BLaER1 treated with 17β-estradiol and CSF1 and Interleukin-3, amounts not matched to agents 10 nM and 100 nM (cell line): ENCODE results near the gene FBXW11.
A peak's percentile ranks its signal among the peaks of the same experiment; 100 is the strongest.
"Not testable (repeated sequence)": the region's sequence is repeated elsewhere in the genome, so short reads cannot be mapped to it uniquely, and the experiment has no call there.

Experiments
- H3K27ac ChIP-seq, 11 experiments: shearing (Covaris generic); formaldehyde crosslinking; 2 replicates each; pipeline ENCODE4 v1.8.1; 2022
- H3K27me3 ChIP-seq, 11 experiments: shearing (Covaris generic); formaldehyde crosslinking; 2 replicates each; pipeline ENCODE4 v1.8.1; 2022
- H3K36me3 ChIP-seq, 11 experiments: shearing (Covaris generic); formaldehyde crosslinking; 2 replicates each; pipeline ENCODE4 v1.8.1; 2022
- H3K4me1 ChIP-seq, 10 experiments: shearing (Covaris generic); formaldehyde crosslinking; 2 replicates each; pipeline ENCODE4 v1.8.1; 2022
- H3K4me2 ChIP-seq, 11 experiments: shearing (Covaris generic); formaldehyde crosslinking; 2 replicates each; pipeline ENCODE4 v1.8.1; 2022
- H3K4me3 ChIP-seq, 10 experiments: shearing (Covaris generic); formaldehyde crosslinking; 2 replicates each; pipeline ENCODE4 v1.8.1; 2022
- H3K9ac ChIP-seq, 11 experiments: shearing (Covaris generic); formaldehyde crosslinking; 2 replicates each; pipeline ENCODE4 v1.8.1; 2022
- H3K9me3 ChIP-seq, 11 experiments: shearing (Covaris generic); formaldehyde crosslinking; replicated peaks in 1 of 11; 2 replicates each; pipeline ENCODE4 v1.8.1; 2022
- H4K20me1 ChIP-seq, 11 experiments: shearing (Covaris generic); formaldehyde crosslinking; 2 replicates each; pipeline ENCODE4 v1.8.1; 2022
- Cebpa-rat ChIP-seq, 11 experiments: shearing (Covaris generic); IDR thresholded peaks; 2 replicates each; pipeline ENCODE4 v1.8.1; 2022

FBXW11 gene

GRCh38 chr5:171978016-171978415, 28.4 kb downstream of the FBXW11 start:
- peak overlapping the region; percentile 49 to 77 (median 65) for H3K4me2 ChIP-seq
- peaks cover 42 to 72% (median 67%) of the 10 kb centered on the region in 11 experiments for H3K9me3 ChIP-seq
- no peaks in the 10 kb centered on the region for H3K27me3 ChIP-seq
- H3K9ac ChIP-seq, result no peak overlapping the region
- peaks cover 17 to 52% (median 22%) of the 10 kb centered on the region in 10 experiments for H3K4me1 ChIP-seq
- no peak overlapping the region for H3K4me3 ChIP-seq
- peak overlapping the region in 1 of 11 experiments; percentile 17; a peak in 1 of 22 replicates for H3K27ac ChIP-seq
- no peak for TF ChIP-seq Cebpa-rat (IDR thresholded peaks at IDR 0.05)
- H3K36me3 ChIP-seq, result peaks cover 27 to 86% (median 61%) of the 10 kb centered on the region in 11 experiments
- peaks cover 36 to 89% (median 60%) of the 10 kb centered on the region in 11 experiments; a peak in 20 of 22 replicates for H4K20me1 ChIP-seq

DNA sequence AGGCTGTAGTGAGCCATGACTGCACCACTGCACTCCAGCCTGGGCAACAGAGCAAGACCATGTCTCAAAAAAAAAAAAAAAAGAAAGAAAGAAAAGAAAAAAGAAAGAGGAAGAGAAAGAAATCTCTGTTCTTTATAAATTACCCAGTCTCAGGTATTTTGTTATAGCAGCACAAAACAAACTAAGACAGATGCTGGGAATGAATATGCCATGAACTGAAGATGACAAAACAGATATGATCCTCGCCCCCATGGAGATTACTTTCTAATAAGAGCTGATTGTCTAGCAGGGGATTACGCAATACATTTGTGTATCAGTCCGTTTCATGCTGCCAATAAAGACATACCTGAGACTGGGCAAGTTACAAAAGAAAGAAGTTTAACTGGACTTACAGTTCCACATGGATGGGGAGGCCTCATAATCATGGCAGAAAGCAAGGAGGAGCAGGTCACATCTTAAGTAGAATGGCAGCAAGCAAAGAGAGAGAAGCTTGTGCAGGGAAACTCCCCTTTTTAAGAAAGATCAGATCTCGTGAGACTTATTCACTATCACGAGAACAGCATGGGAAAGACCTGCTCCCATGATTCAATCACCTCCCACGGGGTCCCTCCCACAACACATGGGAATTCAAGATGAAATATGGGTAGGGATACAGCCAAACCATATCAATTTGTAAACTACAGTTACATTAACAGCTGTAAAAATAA, 29.0 kb downstream of the FBXW11 start:
- H3K9me3 ChIP-seq, result peaks cover 37 to 66% (median 61%) of the 10 kb centered on the region in 11 experiments
- not testable (repeated sequence) for H3K9ac ChIP-seq, H3K27ac ChIP-seq, H3K27me3 ChIP-seq, H3K4me3 ChIP-seq
- H3K4me2 ChIP-seq, result peak overlapping the region; percentile 5 to 77 (median 63); a peak in 17 of 22 replicates
- H3K4me1 ChIP-seq, result peaks cover 17 to 59% (median 22%) of the 10 kb centered on the region in 10 experiments
- peaks cover 20 to 80% (median 57%) of the 10 kb centered on the region in 11 experiments for H3K36me3 ChIP-seq
- peaks cover 32 to 89% (median 58%) of the 10 kb centered on the region in 11 experiments; a peak in 20 of 22 replicates for H4K20me1 ChIP-seq
- TF ChIP-seq Cebpa-rat (IDR thresholded peaks at IDR 0.05), result peak in 9 of 11 experiments; percentile 41 to 95 (median 83); a peak in 15 of 22 replicates

DNA sequence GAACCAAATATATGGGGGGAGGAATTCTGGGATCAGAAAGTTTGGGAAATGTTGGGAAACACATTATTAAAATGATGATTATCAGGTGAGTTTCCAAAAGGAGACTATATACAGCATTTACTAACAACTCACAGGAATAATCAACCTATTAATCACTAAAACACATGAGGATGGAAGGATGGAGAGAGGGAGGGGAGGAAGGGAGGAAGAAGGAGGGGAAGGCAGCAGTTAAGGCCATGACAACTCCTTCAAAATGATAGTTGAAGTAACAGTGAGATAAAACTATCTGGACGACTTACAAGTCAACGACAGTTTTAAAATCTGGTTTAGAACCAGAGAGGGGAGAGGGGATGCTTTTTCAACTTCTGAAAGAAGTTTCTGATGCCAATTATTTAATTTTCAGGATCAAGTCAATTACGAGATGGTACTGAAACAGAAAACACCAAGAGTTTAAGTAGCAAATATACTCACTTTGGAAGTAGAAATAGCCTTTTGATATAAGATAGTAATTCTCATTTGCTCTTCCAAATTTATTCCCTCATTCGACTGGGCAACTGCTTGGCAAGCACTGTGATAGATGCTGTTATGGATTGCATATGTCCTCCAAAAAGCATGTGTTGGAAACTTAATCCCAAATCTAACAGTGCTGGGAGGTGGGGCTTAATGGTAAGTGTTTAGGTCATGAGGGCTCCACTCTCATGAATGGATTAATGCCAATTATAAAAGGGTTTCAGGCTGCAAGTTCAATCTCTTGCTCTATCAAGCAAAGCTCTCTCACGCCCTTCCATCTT, 30.4 kb downstream of the FBXW11 start:
- H3K4me2 ChIP-seq, result peak overlapping the region in 1 of 11 experiments; percentile 77; a peak in 1 of 22 replicates
- H3K27ac ChIP-seq, result no peak overlapping the region
- peaks cover 40 to 89% (median 63%) of the 10 kb centered on the region in 11 experiments; a peak in 20 of 22 replicates for H4K20me1 ChIP-seq

GRCh38 chr5:171975262-171975876, 31.1 kb downstream of the FBXW11 start:
- Histone ChIP-seq H3K27me3 (no peaks in the 10 kb centered on the region), H4K20me1 (peaks cover 40 to 88% (median 68%) of the 10 kb centered on the region in 11 experiments; a peak in 20 of 22 replicates), H3K9me3 (peaks cover 16 to 66% (median 59%) of the 10 kb centered on the region in 11 experiments), H3K27ac (0 out of 22 replicates have a peak overlapping the region, but pooled peaks of 1 of the 11 experiments have one; percentile 12), H3K4me2 (peak overlapping the region in 2 of 11 experiments; percentile 13; a peak in 2 of 22 replicates), H3K4me3 (no peak overlapping the region), H3K36me3 (peaks cover 15 to 79% (median 55%) of the 10 kb centered on the region in 11 experiments; a peak in 21 of 22 replicates), H3K4me1 (peaks cover 17 to 61% (median 22%) of the 10 kb centered on the region in 10 experiments), H3K9ac (no peak overlapping the region)
- TF ChIP-seq Cebpa-rat (IDR thresholded peaks at IDR 0.05), result no peak

More for the DNA sequence above, 30.4 kb downstream of the FBXW11 start:
- peaks cover 23 to 66% (median 59%) of the 10 kb centered on the region in 11 experiments for H3K9me3 ChIP-seq
- no peaks in the 10 kb centered on the region for H3K27me3 ChIP-seq
- H3K9ac ChIP-seq, result no peak overlapping the region
- H3K4me3 ChIP-seq, result no peak overlapping the region
- H3K36me3 ChIP-seq, result peaks cover 13 to 79% (median 56%) of the 10 kb centered on the region in 11 experiments
- TF ChIP-seq Cebpa-rat (IDR thresholded peaks at IDR 0.05), result no peak
- peaks cover 17 to 61% (median 22%) of the 10 kb centered on the region in 10 experiments for H3K4me1 ChIP-seq

- H3K4me2 ChIP-seq, result no peak overlapping the region
- H4K20me1 ChIP-seq, result peaks cover 28 to 95% (median 57%) of the 10 kb centered on the region in 11 experiments; a peak in 19 of 22 replicates
Observed at GRCh38 chr5:171970826-171971225, 35.6 kb downstream of the FBXW11 start.

DNA sequence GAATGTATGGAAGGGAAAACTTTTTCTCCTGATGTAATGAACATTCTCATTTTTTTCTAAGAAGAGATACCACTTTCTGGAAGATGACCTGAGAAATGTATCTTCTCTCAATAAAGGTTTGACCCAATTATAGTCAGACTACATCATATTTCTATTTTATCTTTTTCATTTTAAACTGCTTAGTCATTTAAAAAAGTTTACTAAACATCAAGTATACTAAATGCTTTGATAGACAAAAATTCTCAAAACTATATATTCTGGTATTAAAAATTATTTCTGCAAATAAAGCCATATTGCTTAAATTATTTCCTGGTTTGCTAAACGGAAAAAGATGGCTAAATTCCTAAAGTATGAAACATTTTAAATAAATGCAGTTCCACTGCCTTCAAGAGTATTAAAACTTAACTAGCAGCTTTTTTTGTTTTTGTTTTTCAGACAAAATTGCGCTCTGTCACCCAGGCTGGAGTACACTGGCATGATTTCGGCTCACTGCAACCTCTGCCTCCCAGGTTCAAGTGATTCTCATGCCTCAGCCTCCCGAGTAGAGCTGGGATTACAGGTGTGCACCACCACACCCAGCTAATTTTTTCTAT, 37.1 kb downstream of the FBXW11 start:
- H3K36me3 ChIP-seq, result peaks cover 7 to 45% (median 34%) of the 10 kb centered on the region in 11 experiments; a peak in 20 of 22 replicates
- H3K9ac ChIP-seq, result no peak overlapping the region
- H3K9me3 ChIP-seq, result peaks cover 0 to 43% (median 35%) of the 10 kb centered on the region in 11 experiments; a peak in 19 of 22 replicates
- peaks cover 14 to 94% (median 50%) of the 10 kb centered on the region in 11 experiments; a peak in 17 of 22 replicates for H4K20me1 ChIP-seq
- peak overlapping the region in 6 of 11 experiments; percentile 6 to 37 (median 29); a peak in 3 of 22 replicates for H3K27ac ChIP-seq
- H3K4me2 ChIP-seq, result peak overlapping the region in 9 of 11 experiments; percentile 8 to 83 (median 60); a peak in 14 of 22 replicates
- no peak overlapping the region for H3K4me3 ChIP-seq
- H3K4me1 ChIP-seq, result peaks cover 18 to 62% (median 39%) of the 10 kb centered on the region in 10 experiments
- TF ChIP-seq Cebpa-rat (IDR thresholded peaks at IDR 0.05), result no peak
- H3K27me3 ChIP-seq, result no peaks in the 10 kb centered on the region

More at GRCh38 chr5:171970826-171971225, 35.6 kb downstream of the FBXW11 start:
- no peak overlapping the region for H3K4me3 ChIP-seq
- H3K36me3 ChIP-seq, result peaks cover 7 to 50% (median 40%) of the 10 kb centered on the region in 11 experiments; a peak in 20 of 22 replicates
- TF ChIP-seq Cebpa-rat (IDR thresholded peaks at IDR 0.05), result no peak
- peaks cover 0 to 40% (median 37%) of the 10 kb centered on the region in 11 experiments; a peak in 19 of 22 replicates for H3K9me3 ChIP-seq
- no peak overlapping the region for H3K27ac ChIP-seq
- peaks cover 15 to 64% (median 29%) of the 10 kb centered on the region in 10 experiments for H3K4me1 ChIP-seq
- H3K9ac ChIP-seq, result no peak overlapping the region
- H3K27me3 ChIP-seq, result no peaks in the 10 kb centered on the region

GRCh38 chr5:171968531-171968930, 37.9 kb downstream of the FBXW11 start:
- TF ChIP-seq Cebpa-rat (IDR thresholded peaks at IDR 0.05), result no peak
- H3K4me1 ChIP-seq, result peaks cover 18 to 66% (median 39%) of the 10 kb centered on the region in 10 experiments
- no peaks in the 10 kb centered on the region for H3K27me3 ChIP-seq
- peak overlapping the region in 10 of 11 experiments; percentile 8 to 83 (median 58); a peak in 16 of 22 replicates for H3K4me2 ChIP-seq
- no peak overlapping the region for H3K4me3 ChIP-seq
- H3K27ac ChIP-seq, result peak overlapping the region in 8 of 11 experiments; percentile 3 to 37 (median 23); a peak in 6 of 22 replicates
- H3K36me3 ChIP-seq, result peaks cover 7 to 48% (median 35%) of the 10 kb centered on the region in 11 experiments; a peak in 20 of 22 replicates
- H3K9ac ChIP-seq, result no peak overlapping the region; a peak in 2 of 22 replicates
- peaks cover 0 to 39% (median 34%) of the 10 kb centered on the region in 11 experiments; a peak in 19 of 22 replicates for H3K9me3 ChIP-seq
- peaks cover 16 to 94% (median 52%) of the 10 kb centered on the region in 11 experiments; a peak in 17 of 22 replicates for H4K20me1 ChIP-seq
